NT2/D1 (cell line): ENCODE data around the gene GPC6.

Source experiments
- DNase-seq: peaks from one replicate; pipeline ENCODE4 v3.0.0-alpha.2; 2011; ENCODE audit warnings: low read depth, low spot score
- H3K27me3 ChIP-seq: 2 replicates; pipeline ENCODE4 v1.6.0; 2011; ENCODE audit warnings: mild to moderate bottlenecking; ENCODE audit not compliant: insufficient read length, insufficient read depth
- H3K36me3 ChIP-seq: 2 replicates; pipeline ENCODE4 v1.6.1; 2011; ENCODE audit warnings: mild to moderate bottlenecking, low read length, mixed read lengths; ENCODE audit not compliant: insufficient read depth, insufficient read length
- H3K4me1 ChIP-seq: 2 replicates; pipeline ENCODE4 v1.5.1; 2011; ENCODE audit not compliant: insufficient read depth, insufficient read length
- H3K4me3 ChIP-seq: 2 replicates; pipeline ENCODE4 v1.5.1; 2011; ENCODE audit warnings: low read depth; ENCODE audit not compliant: insufficient read length
- H3K9ac ChIP-seq: 2 replicates; pipeline ENCODE4 v1.6.0; 2011; ENCODE audit warnings: low read depth; ENCODE audit not compliant: insufficient read length
- H3K9me3 ChIP-seq: 2 replicates; pipeline ENCODE4 v1.5.1; 2011; ENCODE audit warnings: mild to moderate bottlenecking, low read length; ENCODE audit not compliant: insufficient read depth
- SUZ12 ChIP-seq: IDR thresholded peaks from 2 replicates; pipeline ENCODE4 v1.6.1; 2011; ENCODE audit not compliant: insufficient read length, insufficient read depth; ENCODE audit errors: extremely low read depth
- YY1 ChIP-seq: IDR thresholded peaks from 2 replicates; pipeline ENCODE4 v1.6.1; 2011; ENCODE audit not compliant: insufficient read length, insufficient read depth
- ZNF274 ChIP-seq: IDR thresholded peaks from 2 replicates; pipeline ENCODE4 v1.6.1; 2011; ENCODE audit warnings: mild to moderate bottlenecking, low read depth, low read length

Gene GPC6

GRCh38 chr13:94412870-94413597 is 1186.4 kb downstream of the GPC6 start:
- TF ChIP-seq YY1 (no peak), SUZ12 (no peak), ZNF274 (no peak)
- Histone ChIP-seq H3K9me3 (no peaks in the 10 kb centered on the region), H3K4me3 (no peak overlapping the region), H3K4me1 (no peaks in the 10 kb centered on the region), H3K27me3 (no peaks in the 10 kb centered on the region), H3K36me3 (no peaks in the 10 kb centered on the region), H3K9ac (no peak overlapping the region)
- no peak for DNase-seq

- no peaks in the 10 kb centered on the region for H3K36me3 ChIP-seq
- H3K27me3 ChIP-seq: no peaks in the 10 kb centered on the region
- no peak for TF ChIP-seq YY1
- no peak for TF ChIP-seq SUZ12
- no peak for TF ChIP-seq ZNF274
- no peak overlapping the region for H3K4me3 ChIP-seq
- DNase-seq: no peak
- H3K4me1 ChIP-seq: no peaks in the 10 kb centered on the region
- H3K9ac ChIP-seq: no peak overlapping the region
- H3K9me3 ChIP-seq: no peaks in the 10 kb centered on the region
Measured at GRCh38 chr13:94413598-94413944, 1187.0 kb downstream of the GPC6 start.

- no peak for TF ChIP-seq ZNF274
- DNase-seq: no peak
- no peaks in the 10 kb centered on the region for H3K4me1 ChIP-seq
- no peak overlapping the region for H3K9ac ChIP-seq
- H3K36me3 ChIP-seq: no peaks in the 10 kb centered on the region
- no peaks in the 10 kb centered on the region for H3K9me3 ChIP-seq
- no peaks in the 10 kb centered on the region for H3K27me3 ChIP-seq
- H3K4me3 ChIP-seq: no peak overlapping the region
Measured at GRCh38 chr13:94414141-94414540, 1187.5 kb downstream of the GPC6 start.

GRCh38 chr13:94414708-94415107 is 1188.1 kb downstream of the GPC6 start:
- no peak for DNase-seq

GRCh38 chr13:94415500-94416237 is 1189.1 kb downstream of the GPC6 start:
- no peak for DNase-seq
- H3K27me3 ChIP-seq: no peaks in the 10 kb centered on the region

More at GRCh38 chr13:94414708-94415107, 1188.1 kb downstream of the GPC6 start:
- H3K4me1 ChIP-seq: no peaks in the 10 kb centered on the region
- no peaks in the 10 kb centered on the region for H3K36me3 ChIP-seq
- H3K9ac ChIP-seq: no peak overlapping the region
- H3K4me3 ChIP-seq: no peak overlapping the region
- H3K9me3 ChIP-seq: no peaks in the 10 kb centered on the region
- no peaks in the 10 kb centered on the region for H3K27me3 ChIP-seq
- no peak for TF ChIP-seq ZNF274
- no peak for TF ChIP-seq SUZ12
- no peak for TF ChIP-seq YY1

GRCh38 chr13:94416454-94417080 is 1190.0 kb downstream of the GPC6 start:
- Histone ChIP-seq H3K4me1 (no peaks in the 10 kb centered on the region), H3K27me3 (no peaks in the 10 kb centered on the region), H3K9me3 (no peaks in the 10 kb centered on the region; the same call in 1 of the 2 replicates), H3K9ac (no peak overlapping the region), H3K36me3 (no peaks in the 10 kb centered on the region), H3K4me3 (no peak overlapping the region)
- no peak for TF ChIP-seq SUZ12
- TF ChIP-seq ZNF274: no peak
- TF ChIP-seq YY1: no peak
- DNase-seq: peak; percentile 74

More at GRCh38 chr13:94415500-94416237, 1189.1 kb downstream of the GPC6 start:
- Histone ChIP-seq H3K36me3 (no peaks in the 10 kb centered on the region), H3K9me3 (no peaks in the 10 kb centered on the region), H3K9ac (no peak overlapping the region), H3K4me1 (no peaks in the 10 kb centered on the region), H3K4me3 (no peak overlapping the region)
- TF ChIP-seq YY1: no peak
- TF ChIP-seq SUZ12: no peak
- TF ChIP-seq ZNF274: no peak

GRCh38 chr13:94417294-94417693 is 1190.7 kb downstream of the GPC6 start:
- H3K4me3 ChIP-seq: no peak overlapping the region
- no peak for TF ChIP-seq ZNF274
- no peak for TF ChIP-seq SUZ12
- no peak for TF ChIP-seq YY1
- H3K9ac ChIP-seq: no peak overlapping the region
- no peak for DNase-seq
- no peaks in the 10 kb centered on the region for H3K4me1 ChIP-seq
- H3K36me3 ChIP-seq: no peaks in the 10 kb centered on the region
- no peaks in the 10 kb centered on the region; the same call in 1 of the 2 replicates for H3K9me3 ChIP-seq
- H3K27me3 ChIP-seq: no peaks in the 10 kb centered on the region
